Body of pancreas (tissue), 4 donors: ENCODE measurements around the gene ARHGEF11. TPM values are rescaled to one million over a fixed set of nuclear protein-coding genes. Genes with fewer than 3 reads are reported as not detected.
A peak's percentile ranks its signal among the peaks of the same experiment; 100 is the strongest.

Experiments
- ATAC-seq: fragments of 150-250 bp; one replicate; pipeline ENCODE4 v1.9.1; 2016
- DNase-seq, 4 donors: peaks; one replicate each; pipeline ENCODE4 v3.0.0-alpha.2; 2019
- H3K27ac ChIP-seq, 4 donors: fragments of 200-600 bp; sonication (generic); 1 replicate in 3 of 4; 2 replicates in 1 of 4; pipeline versions ENCODE4 v1.5.1 to v1.6.1; 2016 to 2019; ENCODE audit warnings: mild to moderate bottlenecking in 1 of 4, mixed read lengths in 1 of 4, moderate library complexity in 1 of 4
- H3K27me3 ChIP-seq, 2 donors: fragments of 200-600 bp; sonication (generic); one replicate each; pipeline ENCODE4 v1.6.0; 2016; ENCODE audit warnings: mild to moderate bottlenecking in 1 of 2
- H3K36me3 ChIP-seq, 2 donors: fragments of 200-600 bp; sonication (generic); replicated peaks in 1 of 2; 2 replicates each; pipeline ENCODE4 v1.5.1; 2016; ENCODE audit warnings: low read depth in 2 of 2; ENCODE audit not compliant: insufficient read depth in 1 of 2
- H3K4me1 ChIP-seq: fragments of 200-600 bp; sonication (generic); one replicate; pipeline ENCODE4 v1.6.0; 2016
- H3K4me3 ChIP-seq, 2 donors: fragments of 200-600 bp; sonication (generic); 1 replicate in 1 of 2; 2 replicates in 1 of 2; pipeline ENCODE4 v1.5.1; 2016 to 2019
- H3K9me3 ChIP-seq, 3 donors: fragments of 200-600 bp; sonication (generic); 1 replicate in 2 of 3; 2 replicates in 1 of 3; pipeline ENCODE4 v1.5.1; 2016
- POLR2A ChIP-seq, 3 donors: fragments of 450-650 bp; IDR thresholded peaks; one replicate each; pipeline ENCODE4 v1.6.1; 2016; ENCODE audit warnings: antibody characterized with exemption in 3 of 3, mild to moderate bottlenecking in 2 of 3
- WGBS, 2 donors: methylation state at CpG; one replicate each; pipeline ENCODE4 v1.1.5; 2017; 5-methylcytosine and 5-hydroxymethylcytosine counted together
- intact Hi-C: fragments of 100-400 bp; cut with DNase I; formaldehyde crosslinking; loops from one replicate; pipeline ENCODE4 v1.15.1; 2023
- total RNA-seq, 2 donors: library from RNA; depleted of rRNA; stranded (reverse); fragments of >200 nt; gene quantifications; one replicate each; pipeline ENCODE4 v1.1.0, GENCODE V29; 2016
- TF ChIP-seq, protein P1 (sequence below), 7 experiments: fragments of 450-650 bp in 4 of 7; fragments of 200-600 bp in 3 of 7; sonication (generic) in 3 of 7; IDR thresholded peaks; one replicate each; pipeline ENCODE4 v1.5.1; 2016 to 2019; ENCODE audit warnings: antibody characterized with exemption in 7 of 7

ARHGEF11 gene
- total RNA-seq, 2 donors from 2014 or later, result 17.9 to 29.7 TPM

DNA sequence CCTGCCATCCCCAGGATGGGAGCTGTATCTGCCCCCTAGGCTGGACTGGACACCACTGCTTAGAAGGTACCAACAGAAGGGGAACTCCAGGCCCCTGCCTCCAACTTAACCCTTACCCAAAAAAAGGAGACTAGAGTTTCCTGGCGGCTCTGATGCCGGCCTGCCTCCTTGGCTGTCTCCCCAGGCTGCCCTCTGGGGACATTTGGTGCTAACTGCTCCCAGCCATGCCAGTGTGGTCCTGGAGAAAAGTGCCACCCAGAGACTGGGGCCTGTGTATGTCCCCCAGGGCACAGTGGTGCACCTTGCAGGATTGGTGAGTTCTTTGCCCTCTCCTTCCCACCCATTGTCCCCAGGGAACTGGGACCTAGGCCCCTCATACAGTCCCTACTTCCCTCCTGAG lies 133.2 kb downstream of the ARHGEF11 start:
- DNase-seq (no peak), ATAC-seq (no peak)
- Histone ChIP-seq H3K36me3 (no peaks in the 10 kb centered on the region), H3K4me1 (peaks cover 13% of the 10 kb centered on the region), H3K27me3 (no peaks in the 10 kb centered on the region), H3K4me3 (no peak overlapping the region), H3K9me3 (no peaks in the 10 kb centered on the region), H3K27ac (no peak overlapping the region)
- no peak for TF ChIP-seq POLR2A (IDR thresholded peaks at IDR 0.05)
- TF ChIP-seq, protein P1, sequence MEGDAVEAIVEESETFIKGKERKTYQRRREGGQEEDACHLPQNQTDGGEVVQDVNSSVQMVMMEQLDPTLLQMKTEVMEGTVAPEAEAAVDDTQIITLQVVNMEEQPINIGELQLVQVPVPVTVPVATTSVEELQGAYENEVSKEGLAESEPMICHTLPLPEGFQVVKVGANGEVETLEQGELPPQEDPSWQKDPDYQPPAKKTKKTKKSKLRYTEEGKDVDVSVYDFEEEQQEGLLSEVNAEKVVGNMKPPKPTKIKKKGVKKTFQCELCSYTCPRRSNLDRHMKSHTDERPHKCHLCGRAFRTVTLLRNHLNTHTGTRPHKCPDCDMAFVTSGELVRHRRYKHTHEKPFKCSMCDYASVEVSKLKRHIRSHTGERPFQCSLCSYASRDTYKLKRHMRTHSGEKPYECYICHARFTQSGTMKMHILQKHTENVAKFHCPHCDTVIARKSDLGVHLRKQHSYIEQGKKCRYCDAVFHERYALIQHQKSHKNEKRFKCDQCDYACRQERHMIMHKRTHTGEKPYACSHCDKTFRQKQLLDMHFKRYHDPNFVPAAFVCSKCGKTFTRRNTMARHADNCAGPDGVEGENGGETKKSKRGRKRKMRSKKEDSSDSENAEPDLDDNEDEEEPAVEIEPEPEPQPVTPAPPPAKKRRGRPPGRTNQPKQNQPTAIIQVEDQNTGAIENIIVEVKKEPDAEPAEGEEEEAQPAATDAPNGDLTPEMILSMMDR (IDR thresholded peaks at IDR 0.05), result no peak
- 95% methylated on average over 2 of the region's 2 CpGs; no CpG with 5 or more reads in 1 of the 2 donors for WGBS, 2 donors
- intact Hi-C loops, result no loop called here

DNA sequence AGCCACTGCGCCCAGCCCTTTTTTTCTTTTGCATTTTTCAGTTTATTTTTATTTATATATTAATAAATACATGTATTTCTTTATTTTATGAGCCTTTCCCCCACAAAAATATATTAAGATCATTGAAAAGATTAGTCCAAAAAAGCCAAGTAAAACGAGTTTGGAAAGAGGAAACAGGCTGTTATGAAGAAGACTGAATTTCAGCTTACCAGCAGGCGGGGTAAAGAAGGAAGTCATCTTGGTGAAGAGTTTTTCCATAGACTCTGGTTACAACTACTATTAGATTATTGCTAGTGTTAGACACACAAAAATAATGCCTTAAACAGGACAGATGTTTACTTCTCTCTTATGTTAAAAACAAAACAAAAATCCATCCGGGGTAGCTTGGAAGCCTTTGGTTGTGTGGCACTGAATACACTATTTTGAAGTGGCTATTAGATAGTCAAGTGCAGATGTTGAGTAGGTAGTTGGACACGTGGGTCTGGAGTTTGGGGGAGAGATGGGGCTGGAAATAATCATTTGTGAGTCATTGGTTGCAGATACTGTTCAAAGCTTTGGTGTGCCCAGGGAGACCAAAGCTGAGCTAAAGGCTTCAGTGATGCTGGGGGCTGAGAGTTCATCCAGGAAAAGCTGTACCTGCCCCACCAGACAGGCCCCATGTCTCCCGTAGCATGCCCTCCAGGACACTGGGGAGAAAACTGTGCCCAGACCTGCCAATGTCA lies 133.8 kb downstream of the ARHGEF11 start:
- 68% methylated on average over 6 of the region's 6 CpGs for WGBS, 2 donors
- Histone ChIP-seq H3K27ac (no peak overlapping the region), H3K4me1 (peaks cover 19% of the 10 kb centered on the region), H3K4me3 (no peak overlapping the region), H3K9me3 (no peaks in the 10 kb centered on the region), H3K36me3 (no peaks in the 10 kb centered on the region), H3K27me3 (no peaks in the 10 kb centered on the region)
- TF ChIP-seq, protein P1 (IDR thresholded peaks at IDR 0.05), result no peak
- TF ChIP-seq POLR2A (IDR thresholded peaks at IDR 0.05), result no peak
- ATAC-seq (no peak), DNase-seq (no peak)
- intact Hi-C loops, result no loop called here

DNA sequence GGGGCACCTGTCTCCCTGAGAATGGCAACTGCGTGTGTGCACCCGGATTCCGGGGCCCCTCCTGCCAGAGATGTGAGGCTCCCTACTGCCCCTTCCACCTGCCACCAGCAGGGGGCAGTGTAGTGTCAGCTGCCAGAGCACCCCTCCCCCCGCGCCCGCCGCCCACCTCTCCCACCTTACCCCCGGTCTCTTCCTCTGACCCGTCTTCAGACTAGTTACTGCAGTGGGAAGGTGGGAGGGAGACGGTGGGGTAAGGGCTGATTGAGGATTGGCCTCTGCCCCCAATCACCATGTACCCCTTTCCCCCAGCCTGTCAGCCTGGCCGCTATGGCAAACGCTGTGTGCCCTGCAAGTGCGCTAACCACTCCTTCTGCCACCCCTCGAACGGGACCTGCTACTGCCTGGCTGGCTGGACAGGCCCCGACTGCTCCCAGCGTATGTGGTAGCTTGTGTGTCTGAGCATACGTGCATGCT lies 135.2 kb downstream of the ARHGEF11 start:
- intact Hi-C loops, result no loop called here
- WGBS, 2 donors, result 34 to 51% methylated on average over 11 to 18 of the region's 18 CpGs
- ATAC-seq, result no peak
- DNase-seq, result peak in 3 of 4 donors; percentile 40 to 64 (median 52)
- no peak overlapping the region for H3K27ac ChIP-seq
- H3K27me3 ChIP-seq, result no peaks in the 10 kb centered on the region
- H3K4me1 ChIP-seq, result peaks cover 19% of the 10 kb centered on the region
- H3K36me3 ChIP-seq, result no peaks in the 10 kb centered on the region
- TF ChIP-seq, protein P1 (IDR thresholded peaks at IDR 0.05), result peak; percentile 45 to 77 (median 57)
- TF ChIP-seq POLR2A (IDR thresholded peaks at IDR 0.05), result no peak
- no peak overlapping the region for H3K4me3 ChIP-seq
- H3K9me3 ChIP-seq, result no peaks in the 10 kb centered on the region

DNA sequence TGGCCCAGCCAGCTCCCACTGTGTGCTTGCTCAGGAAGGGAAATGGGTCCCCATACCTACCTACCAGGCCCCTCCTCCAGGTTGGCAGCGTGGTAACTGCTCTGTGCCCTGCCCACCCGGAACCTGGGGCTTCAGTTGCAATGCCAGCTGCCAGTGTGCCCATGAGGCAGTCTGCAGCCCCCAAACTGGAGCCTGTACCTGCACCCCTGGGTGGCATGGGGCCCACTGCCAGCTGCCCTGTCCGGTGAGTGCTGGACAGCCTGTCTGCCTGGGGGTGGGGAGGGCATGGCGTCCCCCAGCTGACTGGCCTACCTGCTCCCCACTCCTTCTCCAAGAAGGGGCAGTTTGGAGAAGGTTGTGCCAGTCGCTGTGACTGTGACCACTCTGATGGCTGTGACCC lies 135.9 kb downstream of the ARHGEF11 start:
- no peak overlapping the region for H3K4me3 ChIP-seq
- peaks cover 19% of the 10 kb centered on the region for H3K4me1 ChIP-seq
- no peak overlapping the region for H3K27ac ChIP-seq
- ATAC-seq (no peak), DNase-seq (no peak)
- no peaks in the 10 kb centered on the region for H3K36me3 ChIP-seq
- TF ChIP-seq, protein P1 (IDR thresholded peaks at IDR 0.05), result no peak
- no peak for TF ChIP-seq POLR2A (IDR thresholded peaks at IDR 0.05)
- no peaks in the 10 kb centered on the region for H3K9me3 ChIP-seq
- intact Hi-C loops, result no loop called here
- H3K27me3 ChIP-seq, result no peaks in the 10 kb centered on the region
- WGBS, 2 donors, result 75% methylated on average over 2 to 5 of the region's 5 CpGs

DNA sequence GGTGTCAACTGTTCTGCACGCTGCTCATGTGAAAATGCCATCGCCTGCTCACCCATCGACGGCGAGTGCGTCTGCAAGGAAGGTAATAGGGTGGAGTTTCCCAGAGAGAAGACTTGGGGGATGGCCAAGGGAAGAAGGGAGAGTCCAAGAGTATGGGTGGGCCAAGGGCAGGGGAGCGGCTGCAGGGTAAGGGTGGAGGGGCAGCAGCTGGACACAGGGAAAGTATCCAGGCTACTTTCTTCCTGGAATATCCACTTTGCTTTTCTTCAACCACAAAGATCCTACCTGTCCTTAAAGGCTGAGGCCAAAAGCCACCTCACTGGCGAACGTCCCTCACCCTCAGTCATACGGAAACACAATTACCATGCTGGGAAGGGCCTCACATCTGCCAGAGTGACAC lies 136.6 kb downstream of the ARHGEF11 start:
- H3K27me3 ChIP-seq, result no peaks in the 10 kb centered on the region

More for the DNA sequence above, 136.6 kb downstream of the ARHGEF11 start:
- TF ChIP-seq, protein P1 (IDR thresholded peaks at IDR 0.05), result no peak
- TF ChIP-seq POLR2A (IDR thresholded peaks at IDR 0.05), result no peak
- 58 to 74% methylated on average over 10 of the region's 10 CpGs for WGBS, 2 donors
- intact Hi-C loops, result no loop called here
- Histone ChIP-seq H3K27ac (no peak overlapping the region), H3K36me3 (no peaks in the 10 kb centered on the region), H3K4me3 (no peak overlapping the region), H3K4me1 (peaks cover 19% of the 10 kb centered on the region), H3K9me3 (no peaks in the 10 kb centered on the region)
- no peak for ATAC-seq
- no peak for DNase-seq
